Measurements from ENCODE around the gene ESYT2. TPM values are rescaled to one million over a fixed set of nuclear protein-coding genes. Genes with fewer than 3 reads are reported as not detected.
A peak's percentile ranks its signal among the peaks of the same experiment; 100 is the strongest.

The ESYT2 gene
- total RNA-seq, 8 experiments from 2014 or later, result 10.9 to 141 (median 26.2) TPM

DNA sequence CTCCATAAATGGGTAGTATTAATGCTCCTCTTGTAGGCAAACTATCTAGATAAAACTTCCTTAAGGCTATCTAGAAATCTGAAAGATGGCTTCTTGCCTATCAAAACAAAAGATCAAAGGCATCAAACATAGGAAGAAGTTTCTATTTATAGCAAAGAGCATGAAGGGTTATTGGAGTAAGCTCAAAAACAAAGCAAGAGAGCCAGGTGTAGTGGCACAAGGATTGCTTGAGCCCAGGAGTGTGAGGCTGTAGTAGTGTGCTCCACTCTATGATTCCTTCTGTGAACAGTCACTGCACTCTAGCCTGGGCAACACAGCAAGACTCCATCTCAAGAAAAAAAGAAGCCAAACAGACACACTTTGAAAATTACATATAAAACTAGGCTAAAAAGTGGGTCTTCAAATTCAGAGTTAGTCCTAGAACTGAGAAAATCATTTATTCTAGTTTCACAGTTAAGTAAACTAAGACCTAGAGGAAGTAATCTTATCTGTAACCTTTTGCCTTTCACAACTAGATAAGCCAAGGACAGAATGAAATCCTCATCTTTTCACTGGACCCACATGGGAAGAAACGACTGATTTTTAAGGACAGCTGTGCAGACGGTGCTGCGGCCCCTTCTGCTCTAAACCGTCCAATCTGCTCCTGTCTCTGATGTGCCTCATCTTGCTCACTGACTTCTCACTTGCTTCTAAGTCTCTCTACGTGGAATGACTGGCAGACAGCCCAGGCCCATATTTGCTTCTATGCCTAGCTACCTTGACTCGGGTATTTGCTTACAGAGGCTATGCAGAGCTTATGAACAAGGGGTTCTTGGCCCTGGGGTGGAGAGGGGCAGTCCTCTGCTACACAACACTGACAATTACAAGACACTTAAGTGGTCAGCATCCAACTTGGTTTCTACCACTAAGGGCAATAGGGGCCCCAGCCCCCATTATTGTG is 50.0 kb downstream of the ESYT2 start:
- in situ Hi-C loops (cut with MboI; ENCODE audit: low pct_unique_long_range_greater_than_20kb in 2 of 9, low sequenced_read_pairs in 9 of 9, unreplicated experiment in 9 of 9), result no loop called here
- Histone ChIP-seq H3K27ac (no peak overlapping the region), H3K4me3 (no peak overlapping the region), H3K4me1 (replicated peaks in 1 of 2) (no peaks in the 10 kb centered on the region)
- peak in 1 of 8 experiments; percentile 95 for ATAC-seq (replicated peaks in 6 of 8)
- 74 to 100% (median 89%) methylated on average over 2 to 4 of the region's 6 CpGs; no CpG with 5 or more reads in 4 of the 10 experiments for WGBS, 10 experiments

DNA sequence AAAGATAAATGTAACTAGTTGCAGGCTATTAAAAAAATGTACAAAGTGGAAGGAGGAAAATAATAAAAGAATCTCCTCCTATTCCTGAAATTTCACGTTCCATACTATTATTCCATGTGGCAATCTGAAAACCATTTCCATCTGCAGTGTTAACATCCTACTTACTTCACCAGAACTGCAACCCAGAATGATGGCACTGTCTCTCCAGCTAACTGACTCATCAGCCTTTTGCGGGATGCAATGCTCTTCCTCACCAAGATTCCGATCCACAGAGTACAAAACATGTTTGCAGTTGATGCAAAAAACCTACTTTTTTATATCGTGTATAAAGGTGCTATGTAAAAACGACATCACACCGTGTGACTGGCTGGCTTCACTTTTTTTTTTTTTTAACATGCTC is 50.8 kb downstream of the ESYT2 start:
- Histone ChIP-seq H3K27ac (no peak overlapping the region), H3K4me1 (replicated peaks in 1 of 2) (no peaks in the 10 kb centered on the region), H3K4me3 (no peak overlapping the region)
- 24 to 98% (median 85%) methylated on average over 1 to 6 of the region's 6 CpGs for WGBS, 10 experiments
- in situ Hi-C loops (cut with MboI; ENCODE audit: low pct_unique_long_range_greater_than_20kb in 2 of 9, low sequenced_read_pairs in 9 of 9, unreplicated experiment in 9 of 9), result no loop called here
- no peak for ATAC-seq (replicated peaks in 6 of 8)

DNA sequence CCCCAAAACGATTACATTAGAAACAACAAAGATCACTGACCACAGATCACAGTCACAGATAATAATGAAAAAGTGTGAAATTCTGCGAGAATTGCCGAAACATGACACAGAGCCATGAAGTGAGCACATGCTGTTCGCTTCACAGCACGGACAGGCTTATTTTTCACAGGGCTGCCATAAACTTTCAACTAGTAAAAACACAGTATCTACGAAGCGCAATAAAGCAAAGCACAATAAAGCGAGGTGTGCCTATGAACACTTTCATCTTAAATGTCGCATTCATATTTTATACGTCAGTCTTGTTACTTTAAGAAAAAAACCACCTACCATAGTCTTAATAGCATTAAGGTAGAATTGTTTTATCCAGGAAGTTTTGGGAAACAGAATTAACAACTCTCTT is 51.5 kb downstream of the ESYT2 start:
- H3K4me3 ChIP-seq, result no peak overlapping the region
- in situ Hi-C loops (cut with MboI; ENCODE audit: low pct_unique_long_range_greater_than_20kb in 2 of 9, low sequenced_read_pairs in 9 of 9, unreplicated experiment in 9 of 9), result no loop called here
- ATAC-seq (replicated peaks in 6 of 8), result no peak
- H3K27ac ChIP-seq, result no peak overlapping the region
- H3K4me1 ChIP-seq (replicated peaks in 1 of 2), result no peaks in the 10 kb centered on the region
- 40 to 100% (median 94%) methylated on average over 1 to 10 of the region's 10 CpGs for WGBS, 10 experiments

DNA sequence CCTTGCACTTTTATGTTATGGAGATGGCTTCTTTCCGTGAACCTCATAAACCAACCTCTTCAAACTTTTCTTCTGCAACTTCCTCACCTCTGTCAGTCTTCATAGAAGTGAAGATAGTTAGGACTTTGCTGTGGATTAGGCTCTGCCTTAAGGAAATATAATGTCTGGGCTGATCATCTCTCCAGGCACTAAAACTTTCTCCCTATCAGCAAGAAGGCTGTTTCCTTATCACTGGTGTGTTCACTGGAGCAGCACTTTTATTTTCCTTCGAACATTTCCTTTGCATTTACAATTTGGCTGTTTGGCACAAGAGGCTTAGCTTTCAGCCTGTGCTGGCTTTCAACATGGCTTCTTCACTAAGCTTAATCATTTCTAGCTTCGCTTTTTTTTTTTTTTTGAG is 52.8 kb downstream of the ESYT2 start:
- WGBS, 10 experiments, result 94 to 100% (median 100%) methylated on average over 1 to 3 of the region's 3 CpGs
- H3K4me1 ChIP-seq (replicated peaks in 1 of 2), result no peaks in the 10 kb centered on the region
- in situ Hi-C loops (cut with MboI; ENCODE audit: low pct_unique_long_range_greater_than_20kb in 2 of 9, low sequenced_read_pairs in 9 of 9, unreplicated experiment in 9 of 9), result no loop called here

DNA sequence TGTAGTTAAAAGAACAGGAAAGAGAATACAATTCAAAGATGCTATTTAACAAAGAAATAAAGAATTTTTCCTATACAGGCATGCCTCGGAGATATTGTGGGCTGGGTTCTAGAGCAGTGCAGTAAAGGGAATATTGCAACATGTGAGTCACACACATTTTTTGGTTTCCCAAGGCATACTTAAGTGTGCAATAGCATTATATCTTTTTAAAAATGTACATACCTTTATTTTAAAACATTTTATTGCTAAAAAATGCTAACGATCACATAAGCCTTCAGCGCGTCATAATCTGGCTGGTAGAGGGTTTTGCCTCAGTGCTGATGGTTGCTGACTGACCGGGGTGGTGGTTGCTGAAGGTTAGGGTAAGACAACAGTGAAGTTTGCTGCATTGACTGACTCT is 54.4 kb downstream of the ESYT2 start:
- 3 to 96% (median 82%) methylated on average over 2 to 5 of the region's 5 CpGs for WGBS, 10 experiments
- Histone ChIP-seq H3K4me1 (replicated peaks in 1 of 2) (no peaks in the 10 kb centered on the region), H3K4me3 (no peak overlapping the region), H3K27ac (no peak overlapping the region)
- ATAC-seq (replicated peaks in 6 of 8), result peak in 3 of 8 experiments; percentile 57 to 79 (median 59)
- in situ Hi-C loops (cut with MboI; ENCODE audit: low pct_unique_long_range_greater_than_20kb in 2 of 9, low sequenced_read_pairs in 9 of 9, unreplicated experiment in 9 of 9), result no loop called here

More for the DNA sequence above, 52.8 kb downstream of the ESYT2 start:
- no peak overlapping the region for H3K4me3 ChIP-seq
- ATAC-seq (replicated peaks in 6 of 8), result no peak
- H3K27ac ChIP-seq, result no peak overlapping the region

DNA sequence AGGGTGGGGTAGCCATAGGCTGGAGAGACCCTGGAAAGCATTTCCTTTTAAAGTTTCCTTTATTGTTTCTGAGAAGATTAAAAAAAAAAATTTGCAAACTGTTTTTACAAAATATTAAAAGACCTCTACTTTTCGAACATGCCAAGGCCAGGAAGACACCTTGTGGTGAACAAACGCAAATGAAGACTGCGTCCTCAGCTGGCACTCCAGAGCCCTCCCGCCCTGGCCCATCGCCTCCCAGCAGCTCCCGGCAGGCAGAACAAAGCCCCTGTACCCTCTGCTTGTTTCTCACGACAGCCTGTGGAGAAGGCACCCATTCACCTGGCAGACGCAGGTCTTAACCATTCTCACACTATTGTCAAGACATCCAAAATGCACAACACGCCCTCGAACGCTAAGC is 56.4 kb downstream of the ESYT2 start:
- in situ Hi-C loops (cut with MboI; ENCODE audit: low pct_unique_long_range_greater_than_20kb in 2 of 9, low sequenced_read_pairs in 9 of 9, unreplicated experiment in 9 of 9), result no loop called here
- ATAC-seq (replicated peaks in 6 of 8), result no peak

DNA sequence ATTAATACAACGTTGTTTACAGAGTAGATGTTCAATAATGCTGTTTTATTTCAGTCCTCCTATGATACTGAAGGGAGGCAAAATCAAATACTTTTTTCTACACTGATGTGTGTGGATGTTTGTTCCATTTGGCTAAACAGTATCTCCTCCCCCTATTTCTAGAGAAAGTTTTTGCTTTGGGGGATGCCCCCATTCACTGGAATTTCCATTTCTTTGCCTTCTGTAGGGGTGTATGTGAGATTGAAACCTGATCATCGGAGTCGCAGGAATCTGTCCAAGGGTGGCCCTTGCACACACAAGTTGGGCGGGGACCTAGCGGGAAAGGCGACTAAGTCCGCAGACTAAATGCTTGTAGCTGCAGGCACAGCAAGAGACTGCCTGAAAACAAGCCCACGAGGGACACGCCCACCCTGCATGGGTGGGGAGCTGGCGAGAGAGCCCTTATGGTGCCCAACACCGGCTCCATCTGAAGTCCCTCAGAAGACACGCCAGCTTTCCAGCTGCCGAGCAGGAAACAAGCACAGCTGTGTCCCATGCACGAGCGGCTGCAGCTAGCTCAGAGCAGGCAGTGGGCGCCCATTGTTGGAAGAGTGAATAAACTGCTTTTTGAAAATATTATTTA is 58.0 kb downstream of the ESYT2 start:
- H3K27ac ChIP-seq, result no peak overlapping the region
- ATAC-seq (replicated peaks in 6 of 8), result peak in 3 of 8 experiments; percentile 69 to 85 (median 81)
- 15 to 100% (median 86%) methylated on average over 1 to 11 of the region's 16 CpGs for WGBS, 10 experiments
- H3K4me3 ChIP-seq, result no peak overlapping the region
- in situ Hi-C loops (cut with MboI; ENCODE audit: low pct_unique_long_range_greater_than_20kb in 2 of 9, low sequenced_read_pairs in 9 of 9, unreplicated experiment in 9 of 9), result no loop called here
- no peaks in the 10 kb centered on the region for H3K4me1 ChIP-seq (replicated peaks in 1 of 2)

More for the DNA sequence above, 56.4 kb downstream of the ESYT2 start:
- Histone ChIP-seq H3K4me1 (replicated peaks in 1 of 2) (no peaks in the 10 kb centered on the region), H3K4me3 (no peak overlapping the region), H3K27ac (no peak overlapping the region)
- 46 to 100% (median 91%) methylated on average over 3 to 11 of the region's 11 CpGs; no CpG with 5 or more reads in 2 of the 10 experiments for WGBS, 10 experiments

DNA sequence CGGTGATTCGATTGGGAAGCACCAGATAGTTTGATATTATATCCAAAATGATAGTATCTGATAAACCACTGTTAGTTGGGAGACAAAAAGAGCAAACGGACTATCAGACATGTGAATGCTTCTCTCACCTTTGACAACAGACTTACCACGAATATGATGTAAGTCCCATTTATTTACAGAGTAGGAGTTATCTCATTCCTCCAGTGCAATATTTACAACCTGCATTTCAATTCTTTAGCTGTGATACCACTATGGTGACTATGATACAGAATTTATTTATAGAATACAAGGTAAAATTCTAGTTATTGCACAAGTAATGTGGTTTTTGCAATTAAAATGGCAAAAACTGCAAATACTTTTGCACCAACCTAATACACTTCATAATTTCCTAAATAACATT is 61.6 kb downstream of the ESYT2 start:
- no peak for ATAC-seq (replicated peaks in 6 of 8)

DNA sequence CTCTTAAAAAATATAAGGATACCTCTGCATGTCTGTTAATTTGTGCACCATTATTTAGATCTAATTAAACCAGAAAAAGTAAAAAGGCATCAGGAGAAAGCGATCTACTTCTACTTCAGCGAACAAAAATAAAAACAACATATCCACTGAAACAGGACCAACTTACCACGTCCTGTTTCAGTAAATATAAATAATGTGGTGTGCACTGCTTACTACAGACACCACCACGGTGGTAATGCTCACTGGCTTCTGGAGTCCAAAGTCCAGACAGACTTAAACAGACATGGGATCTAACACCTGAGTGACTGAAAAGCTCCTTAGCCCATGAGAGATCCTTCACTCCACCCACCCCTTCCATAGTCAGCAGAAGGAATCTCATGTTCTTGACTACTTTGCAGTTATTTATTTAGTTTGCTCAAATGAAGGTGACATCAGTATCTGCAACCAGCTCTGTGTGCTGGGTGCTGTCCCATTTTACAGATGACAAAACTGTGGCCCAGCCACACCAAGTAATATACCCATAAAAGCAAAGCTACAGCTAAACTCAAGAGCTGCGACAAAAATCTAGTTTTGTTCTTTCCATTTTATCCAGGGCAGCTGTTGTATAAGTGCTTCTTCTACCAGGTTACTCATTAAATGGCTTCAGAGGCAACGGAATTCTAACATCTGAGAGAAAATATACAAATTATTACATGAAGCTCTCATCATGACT is 62.6 kb downstream of the ESYT2 start:
- H3K4me3 ChIP-seq, result no peak overlapping the region
- in situ Hi-C loops (cut with MboI; ENCODE audit: low pct_unique_long_range_greater_than_20kb in 2 of 9, low sequenced_read_pairs in 9 of 9, unreplicated experiment in 9 of 9), result no loop called here
- no peaks in the 10 kb centered on the region for H3K4me1 ChIP-seq (replicated peaks in 1 of 2)
- no peak for ATAC-seq (replicated peaks in 6 of 8)
- 78 to 100% (median 94%) methylated on average over 1 to 6 of the region's 6 CpGs for WGBS, 10 experiments
- no peak overlapping the region for H3K27ac ChIP-seq

More for the DNA sequence above, 61.6 kb downstream of the ESYT2 start:
- in situ Hi-C loops (cut with MboI; ENCODE audit: low pct_unique_long_range_greater_than_20kb in 2 of 9, low sequenced_read_pairs in 9 of 9, unreplicated experiment in 9 of 9), result no loop called here
- Histone ChIP-seq H3K27ac (no peak overlapping the region), H3K4me1 (replicated peaks in 1 of 2) (no peaks in the 10 kb centered on the region), H3K4me3 (no peak overlapping the region)
- 60 to 100% (median 95%) methylated on average over 1 to 4 of the region's 4 CpGs; no CpG with 5 or more reads in 2 of the 10 experiments for WGBS, 10 experiments

DNA sequence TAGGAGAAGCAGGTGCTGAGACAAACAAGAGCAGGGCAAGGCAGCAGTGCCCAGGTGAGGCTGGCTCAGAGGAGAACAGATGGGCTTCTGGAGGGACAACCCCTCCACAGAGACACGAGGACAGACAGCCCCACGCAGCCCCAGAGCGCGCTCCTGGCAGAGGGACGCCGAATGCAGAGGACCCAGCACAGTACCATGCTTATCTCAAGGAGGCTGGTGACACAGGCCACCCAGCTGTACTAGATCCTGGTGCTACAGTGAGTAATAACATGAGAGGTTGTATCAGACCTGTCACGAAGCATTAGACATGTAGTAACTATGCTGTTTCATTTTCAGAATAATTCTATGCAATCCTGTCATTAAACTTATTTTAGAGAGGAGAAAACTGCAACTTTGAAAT is 64.3 kb downstream of the ESYT2 start:
- H3K4me3 ChIP-seq, result no peak overlapping the region
- no peak for ATAC-seq (replicated peaks in 6 of 8)
- H3K4me1 ChIP-seq (replicated peaks in 1 of 2), result no peaks in the 10 kb centered on the region
- no peak overlapping the region for H3K27ac ChIP-seq
- in situ Hi-C loops (cut with MboI; ENCODE audit: low pct_unique_long_range_greater_than_20kb in 2 of 9, low sequenced_read_pairs in 9 of 9, unreplicated experiment in 9 of 9), result no loop called here
- WGBS, 10 experiments, result 100% methylated on average over 1 to 4 of the region's 7 CpGs; no CpG with 5 or more reads in 6 of the 10 experiments

DNA sequence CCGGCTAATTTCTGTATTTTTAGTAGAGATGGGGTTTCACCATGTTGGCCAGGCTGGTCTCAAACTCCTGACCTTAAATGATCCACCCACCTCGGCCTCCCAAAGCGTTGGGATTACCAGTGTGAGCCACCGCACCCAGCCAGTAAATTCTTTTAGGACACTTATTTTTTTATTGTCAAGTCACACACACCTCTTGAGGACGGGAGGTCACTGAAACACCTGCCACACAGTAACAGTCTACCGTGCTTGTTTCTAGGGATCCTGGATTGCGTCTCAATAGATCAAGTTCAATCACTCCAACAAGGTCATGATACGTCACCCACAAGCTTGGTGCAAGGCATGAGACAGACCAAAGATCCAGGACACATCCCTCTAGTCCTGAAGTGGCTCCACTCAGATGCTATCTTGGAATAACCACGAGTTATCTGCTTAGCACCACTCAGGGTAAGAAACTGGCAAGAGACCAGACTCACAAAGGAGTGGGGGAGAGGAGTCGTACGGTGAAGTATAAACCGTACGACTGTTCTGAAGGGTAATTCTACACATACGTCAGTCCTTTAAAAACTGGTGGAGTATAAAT is 65.8 kb downstream of the ESYT2 start:
- in situ Hi-C loops (cut with MboI; ENCODE audit: low pct_unique_long_range_greater_than_20kb in 2 of 9, low sequenced_read_pairs in 9 of 9, unreplicated experiment in 9 of 9), result no loop called here
- ATAC-seq (replicated peaks in 6 of 8), result no peak
- Histone ChIP-seq H3K4me3 (no peak overlapping the region), H3K27ac (no peak overlapping the region), H3K4me1 (replicated peaks in 1 of 2) (no peaks in the 10 kb centered on the region)
- WGBS, 10 experiments, result 94 to 100% (median 100%) methylated on average over 1 to 6 of the region's 14 CpGs; no CpG with 5 or more reads in 3 of the 10 experiments

DNA sequence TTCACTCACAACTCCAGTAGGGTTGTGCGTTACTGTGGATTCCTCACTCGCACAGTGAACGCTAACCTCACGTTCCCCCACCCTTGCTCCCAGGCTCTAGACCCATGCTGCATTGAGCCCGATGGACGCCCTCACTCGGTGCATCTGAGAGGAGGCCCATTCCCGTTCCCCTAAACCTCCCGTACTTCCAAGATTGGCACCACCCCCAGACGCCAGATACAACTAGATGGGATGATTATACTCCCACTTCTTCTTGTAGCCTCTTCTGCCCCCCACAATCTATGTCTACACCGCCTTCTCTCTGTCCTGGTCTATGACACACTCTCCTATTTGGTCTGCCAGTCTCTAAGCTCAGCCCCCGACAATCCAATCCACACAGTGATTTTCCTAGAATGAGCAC is 67.4 kb downstream of the ESYT2 start:
- Histone ChIP-seq H3K4me1 (replicated peaks in 1 of 2) (no peaks in the 10 kb centered on the region), H3K4me3 (no peak overlapping the region), H3K27ac (no peak overlapping the region)
- 60 to 100% (median 88%) methylated on average over 1 to 11 of the region's 12 CpGs; no CpG with 5 or more reads in 3 of the 10 experiments for WGBS, 10 experiments
- in situ Hi-C loops (cut with MboI; ENCODE audit: low pct_unique_long_range_greater_than_20kb in 2 of 9, low sequenced_read_pairs in 9 of 9, unreplicated experiment in 9 of 9), result no loop called here
- no peak for ATAC-seq (replicated peaks in 6 of 8)

DNA sequence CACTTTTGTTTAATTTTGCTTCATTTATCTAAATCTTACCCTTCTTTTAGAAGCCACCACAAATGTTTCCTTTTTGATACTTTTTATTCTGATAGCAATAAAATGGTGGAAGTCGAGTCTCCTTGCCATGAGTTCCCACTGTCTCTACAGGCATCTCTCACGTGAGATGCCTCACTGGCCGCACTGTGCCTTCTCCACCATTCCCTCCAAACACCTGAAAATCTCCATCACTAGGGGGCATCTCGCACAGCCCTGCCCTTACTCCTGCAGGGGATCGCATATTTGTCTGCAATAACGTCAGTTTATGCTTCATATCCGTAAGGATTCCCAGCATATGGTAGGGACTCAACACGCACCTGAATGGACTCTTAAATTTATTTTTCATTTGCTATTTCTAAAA is 68.4 kb downstream of the ESYT2 start:
- H3K27ac ChIP-seq, result no peak overlapping the region
- no peak overlapping the region for H3K4me3 ChIP-seq
- in situ Hi-C loops (cut with MboI; ENCODE audit: low pct_unique_long_range_greater_than_20kb in 2 of 9, low sequenced_read_pairs in 9 of 9, unreplicated experiment in 9 of 9), result no loop called here
- WGBS, 10 experiments, result 72 to 100% (median 93%) methylated on average over 1 to 8 of the region's 8 CpGs; no CpG with 5 or more reads in 1 of the 10 experiments
- H3K4me1 ChIP-seq (replicated peaks in 1 of 2), result no peaks in the 10 kb centered on the region
- ATAC-seq (replicated peaks in 6 of 8), result no peak

Data from motor neuron (in vitro differentiated cells).